GM19397 (cell line): Measurements from ENCODE around the gene ACVR1B.

Experiments used
- ATAC-seq: cut with Tn5 transposase; IDR thresholded peaks from one replicate; pipeline ENCODE4 v1.9.1; 2021; ENCODE audit warnings: mild to moderate bottlenecking, moderate library complexity; ENCODE audit not compliant: unreplicated experiment

ACVR1B gene

GRCh38 chr12:51942501-51943000 lies 8.9 kb upstream of the ACVR1B start:
- ATAC-seq = no peak

GRCh38 chr12:51943346-51943745 lies 8.2 kb upstream of the ACVR1B start:
- ATAC-seq = no peak

- ATAC-seq = no peak
These were observed 6.8 kb upstream of the ACVR1B start for GRCh38 chr12:51944608-51945233.

- ATAC-seq = no peak
These were observed 4.1 kb upstream of the ACVR1B start for GRCh38 chr12:51947246-51947996.

- no peak for ATAC-seq
These were observed 3.4 kb upstream of the ACVR1B start for GRCh38 chr12:51948066-51948465.

GRCh38 chr12:51949342-51950030 lies 2.0 kb upstream of the ACVR1B start:
- ATAC-seq = no peak

- no peak for ATAC-seq
These were observed 759 bp upstream of the ACVR1B start for GRCh38 chr12:51950682-51951198.

- no peak for ATAC-seq
These were observed 584 bp downstream of the ACVR1B start for GRCh38 chr12:51951843-51952722.

GRCh38 chr12:51953089-51953488 lies 1.6 kb downstream of the ACVR1B start:
- no peak for ATAC-seq

- no peak for ATAC-seq
These were observed 2.4 kb downstream of the ACVR1B start for GRCh38 chr12:51953864-51954263.

GRCh38 chr12:51954561-51955361 lies 3.3 kb downstream of the ACVR1B start:
- no peak for ATAC-seq

GRCh38 chr12:51955702-51956101 lies 4.2 kb downstream of the ACVR1B start:
- no peak for ATAC-seq

- no peak for ATAC-seq
These were observed 7.0 kb downstream of the ACVR1B start for GRCh38 chr12:51958542-51958941.

GRCh38 chr12:51959211-51959610 lies 7.7 kb downstream of the ACVR1B start:
- no peak for ATAC-seq

- no peak for ATAC-seq
These were observed 8.4 kb downstream of the ACVR1B start for GRCh38 chr12:51959921-51960320.

GRCh38 chr12:51960488-51960887 lies 9.0 kb downstream of the ACVR1B start:
- ATAC-seq = no peak

- no peak for ATAC-seq
These were observed 9.4 kb downstream of the ACVR1B start for GRCh38 chr12:51960890-51961289.

GRCh38 chr12:51961834-51962233 lies 10.3 kb downstream of the ACVR1B start:
- ATAC-seq = no peak

- no peak for ATAC-seq
These were observed 11.2 kb downstream of the ACVR1B start for GRCh38 chr12:51962737-51963136.

GRCh38 chr12:51963477-51963876 lies 12.0 kb downstream of the ACVR1B start:
- ATAC-seq = no peak
